ENCODE data around the gene ARHGAP6.

ARHGAP6 gene

DNA sequence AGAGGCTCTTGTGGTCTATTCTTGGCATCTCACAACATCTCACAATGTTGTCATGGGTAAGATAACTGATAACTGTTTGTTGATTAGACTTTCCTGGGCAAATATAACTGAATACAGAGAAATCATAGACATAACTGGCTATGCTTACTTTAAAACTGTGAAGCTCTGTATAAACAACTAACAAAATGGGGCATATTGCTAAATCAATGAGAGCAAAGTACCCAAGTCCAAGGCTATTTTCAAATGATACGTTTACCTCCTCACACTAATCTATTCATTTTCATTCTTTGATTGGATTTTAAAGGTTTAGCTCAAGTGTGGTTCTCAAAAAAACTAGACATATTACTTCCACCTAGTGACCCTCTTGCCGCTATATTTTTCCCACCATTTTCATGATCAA is 333.9 kb downstream of the ARHGAP6 start:
- Histone ChIP-seq H4K20me1 (no peaks in the 10 kb centered on the region; a peak in 1 of 22 replicates), H3K36me3 (no peaks in the 10 kb centered on the region), H3K4me2 (no peak overlapping the region), H3K9me3 (replicated peaks in 1 of 11) (peaks cover 0 to 31% (median 0%) of the 10 kb centered on the region in 11 experiments; a peak in 8 of 22 replicates), H3K27me3 (peaks cover 86 to 100% (median 99%) of the 10 kb centered on the region in 11 experiments), H3K4me1 (peaks cover 0 to 8% (median 0%) of the 10 kb centered on the region in 10 experiments; a peak in 4 of 20 replicates), H3K4me3 (no peak overlapping the region), H3K9ac (no peak overlapping the region), H3K27ac (no peak overlapping the region)
- no peak for TF ChIP-seq Cebpa-rat (IDR thresholded peaks at IDR 0.05)

DNA sequence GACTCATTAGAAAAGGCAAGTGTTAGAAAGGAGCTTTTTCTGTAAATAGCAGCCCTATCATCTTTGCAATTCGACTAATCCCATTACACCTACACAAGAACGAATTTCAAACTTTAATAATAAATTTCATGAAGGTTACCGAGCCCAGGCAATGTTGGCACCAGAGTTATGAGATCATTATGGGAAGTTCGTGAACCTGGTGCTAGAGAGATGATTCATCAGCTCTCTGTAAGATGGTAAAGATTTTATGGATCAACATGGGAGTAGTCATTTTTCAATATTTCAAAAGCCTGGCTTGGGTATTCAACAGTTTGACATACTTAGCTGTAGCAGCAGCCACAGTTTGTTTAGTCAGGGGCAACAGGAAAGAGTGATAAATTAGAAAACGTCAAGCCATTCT is 336.7 kb downstream of the ARHGAP6 start:
- no peak overlapping the region for H3K9ac ChIP-seq
- H3K4me3 ChIP-seq, result no peak overlapping the region
- TF ChIP-seq Cebpa-rat (IDR thresholded peaks at IDR 0.05), result no peak
- no peak overlapping the region for H3K27ac ChIP-seq
- H3K27me3 ChIP-seq, result peaks cover 80 to 100% (median 96%) of the 10 kb centered on the region in 11 experiments
- peaks cover 4 to 31% (median 9%) of the 10 kb centered on the region in 11 experiments; a peak in 19 of 22 replicates for H3K9me3 ChIP-seq (replicated peaks in 1 of 11)
- H3K4me1 ChIP-seq, result no peaks in the 10 kb centered on the region
- no peaks in the 10 kb centered on the region for H3K36me3 ChIP-seq
- H4K20me1 ChIP-seq, result no peaks in the 10 kb centered on the region; a peak in 1 of 22 replicates
- H3K4me2 ChIP-seq, result no peak overlapping the region

DNA sequence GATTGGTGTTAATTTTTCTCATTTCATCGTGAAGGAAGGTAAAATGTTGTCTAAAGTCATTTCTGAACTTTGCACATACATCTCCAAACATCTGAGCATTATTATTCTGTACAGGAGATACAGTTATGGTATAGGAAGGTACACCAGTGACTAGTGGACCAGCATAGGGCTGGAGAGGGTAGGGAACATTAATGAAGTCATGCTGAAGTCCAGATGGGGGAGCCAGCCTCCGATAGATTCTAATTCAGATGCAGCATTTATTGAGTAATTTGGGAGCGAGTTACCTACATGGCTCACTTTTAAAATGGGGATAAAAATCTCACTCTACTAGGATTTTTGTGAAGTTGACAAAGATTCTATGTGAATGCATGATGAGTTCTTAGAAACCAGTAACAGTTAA is 337.6 kb downstream of the ARHGAP6 start:
- H3K9me3 ChIP-seq (replicated peaks in 1 of 11), result peaks cover 12 to 32% (median 16%) of the 10 kb centered on the region in 11 experiments; a peak in 19 of 22 replicates

DNA sequence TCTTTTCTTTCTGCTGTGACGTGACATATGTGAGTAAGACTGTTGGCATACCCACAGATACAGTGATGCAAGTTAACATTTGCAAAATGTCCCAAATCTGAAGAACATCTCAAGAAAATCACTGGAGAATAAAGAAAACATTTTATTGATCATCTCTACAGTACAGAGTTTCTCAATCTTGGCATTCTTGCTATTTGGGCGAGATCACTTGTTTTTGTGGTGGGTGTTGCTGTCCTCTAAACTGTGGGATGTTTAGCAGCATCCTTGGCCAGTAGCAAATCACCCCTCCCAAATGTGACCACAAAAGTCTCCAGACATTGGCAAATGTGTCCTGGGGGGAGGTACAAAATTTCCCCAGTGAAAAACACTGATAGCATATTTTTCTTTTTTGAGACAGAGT is 343.7 kb downstream of the ARHGAP6 start:
- Histone ChIP-seq H3K27ac (no peak overlapping the region), H3K4me2 (no peak overlapping the region), H3K36me3 (no peaks in the 10 kb centered on the region), H3K9me3 (replicated peaks in 1 of 11) (peaks cover 12 to 27% (median 16%) of the 10 kb centered on the region in 11 experiments; a peak in 19 of 22 replicates), H3K4me3 (no peak overlapping the region), H4K20me1 (no peaks in the 10 kb centered on the region; a peak in 1 of 22 replicates), H3K9ac (no peak overlapping the region), H3K27me3 (peaks cover 84 to 100% (median 92%) of the 10 kb centered on the region in 11 experiments), H3K4me1 (no peaks in the 10 kb centered on the region)
- no peak for TF ChIP-seq Cebpa-rat (IDR thresholded peaks at IDR 0.05)

More for the DNA sequence above, 337.6 kb downstream of the ARHGAP6 start:
- Histone ChIP-seq H3K27ac (no peak overlapping the region), H3K27me3 (peaks cover 83 to 100% (median 96%) of the 10 kb centered on the region in 11 experiments), H3K4me2 (no peak overlapping the region), H3K36me3 (no peaks in the 10 kb centered on the region), H3K4me3 (no peak overlapping the region), H3K9ac (no peak overlapping the region), H3K4me1 (no peaks in the 10 kb centered on the region), H4K20me1 (no peaks in the 10 kb centered on the region; a peak in 1 of 22 replicates)
- TF ChIP-seq Cebpa-rat (IDR thresholded peaks at IDR 0.05), result no peak

DNA sequence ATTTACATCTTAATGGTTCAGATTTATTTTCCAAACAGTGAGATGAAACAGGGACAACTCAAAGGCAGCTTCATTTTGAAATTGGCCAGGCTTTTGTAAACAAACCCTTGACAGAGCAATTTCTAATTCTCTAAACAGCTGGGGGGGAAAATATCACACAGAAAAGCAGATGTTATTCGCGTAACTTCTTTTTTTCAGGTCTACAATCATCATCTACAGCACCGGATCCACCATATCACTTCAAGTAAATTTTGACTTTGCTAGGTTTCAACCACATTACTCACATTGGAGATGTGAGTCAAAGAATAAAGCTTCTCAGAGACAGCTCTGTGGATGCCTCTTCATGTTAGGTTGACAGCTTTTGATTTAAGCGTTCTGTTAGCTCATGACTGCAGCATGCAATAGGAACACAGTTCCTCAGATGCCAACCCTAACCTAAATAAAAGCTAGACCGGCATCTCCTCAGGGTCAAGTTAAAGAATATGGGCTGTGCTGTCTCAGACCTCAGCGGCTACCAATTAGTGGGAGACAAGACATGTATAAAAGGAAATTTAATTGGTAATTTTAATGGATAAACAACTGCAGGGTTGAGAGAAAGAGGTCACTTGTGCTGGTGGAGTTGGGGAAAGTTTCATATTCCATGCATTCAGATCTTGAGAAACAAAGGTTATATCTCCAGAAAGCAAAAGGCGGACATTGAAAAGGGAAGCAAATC is 345.8 kb downstream of the ARHGAP6 start:
- no peak overlapping the region for H3K4me3 ChIP-seq
- no peak for TF ChIP-seq Cebpa-rat (IDR thresholded peaks at IDR 0.05)
- no peaks in the 10 kb centered on the region for H3K36me3 ChIP-seq
- H3K27me3 ChIP-seq, result peaks cover 84 to 100% (median 96%) of the 10 kb centered on the region in 11 experiments
- no peak overlapping the region for H3K4me2 ChIP-seq
- H3K9ac ChIP-seq, result no peak overlapping the region
- no peaks in the 10 kb centered on the region; a peak in 1 of 22 replicates for H4K20me1 ChIP-seq
- no peaks in the 10 kb centered on the region for H3K4me1 ChIP-seq
- H3K27ac ChIP-seq, result no peak overlapping the region
- peaks cover 12 to 22% (median 16%) of the 10 kb centered on the region in 11 experiments; a peak in 19 of 22 replicates for H3K9me3 ChIP-seq (replicated peaks in 1 of 11)

DNA sequence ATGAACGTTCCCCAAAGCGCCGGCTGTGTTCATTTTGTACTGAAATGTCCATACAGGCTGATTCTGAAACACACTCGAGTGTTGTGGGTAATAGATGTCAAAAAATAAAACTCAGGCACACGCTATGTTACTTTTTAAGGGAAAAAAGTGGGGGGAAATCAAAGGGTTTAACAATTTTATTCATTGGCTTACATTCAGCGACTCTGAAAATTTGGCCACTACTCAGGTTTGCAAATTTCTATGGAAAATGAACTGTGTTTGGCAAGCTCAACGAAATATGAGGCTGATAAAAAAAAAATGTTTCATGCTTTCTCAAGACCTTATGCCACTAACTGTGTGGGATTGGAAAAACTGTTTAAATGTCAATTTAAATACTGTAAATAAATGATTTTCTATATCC is 354.0 kb downstream of the ARHGAP6 start:
- Histone ChIP-seq H3K4me3 (no peak overlapping the region), H3K9ac (no peak overlapping the region), H3K9me3 (replicated peaks in 1 of 11) (peaks cover 0 to 10% (median 0%) of the 10 kb centered on the region in 11 experiments; a peak in 2 of 22 replicates), H3K4me2 (no peak overlapping the region), H3K4me1 (no peaks in the 10 kb centered on the region), H3K36me3 (no peaks in the 10 kb centered on the region), H4K20me1 (no peaks in the 10 kb centered on the region; a peak in 1 of 22 replicates), H3K27ac (no peak overlapping the region), H3K27me3 (peaks cover 90 to 100% (median 100%) of the 10 kb centered on the region in 11 experiments)
- no peak for TF ChIP-seq Cebpa-rat (IDR thresholded peaks at IDR 0.05)

DNA sequence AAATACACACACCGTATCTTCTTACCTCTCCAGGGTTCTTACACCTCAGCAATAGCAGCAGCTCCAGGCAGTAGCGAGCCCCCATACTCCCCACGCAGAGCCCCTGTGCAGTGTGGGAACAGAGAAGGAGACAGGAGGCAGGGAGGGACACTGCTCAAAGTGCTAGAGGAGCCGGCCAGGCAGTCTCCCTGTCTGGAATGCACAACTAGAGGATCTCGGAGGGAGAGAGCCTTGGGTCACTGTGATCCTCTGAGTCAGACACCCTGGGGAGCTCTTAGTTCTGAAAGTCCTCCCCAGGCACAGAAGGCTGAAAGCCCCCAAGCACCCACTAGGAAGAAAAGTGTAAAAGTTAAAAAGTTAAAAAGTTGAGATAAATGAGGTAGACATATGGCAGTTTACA is 356.5 kb downstream of the ARHGAP6 start:
- TF ChIP-seq Cebpa-rat (IDR thresholded peaks at IDR 0.05), result no peak
- H3K4me3 ChIP-seq, result no peak overlapping the region
- H3K9me3 ChIP-seq (replicated peaks in 1 of 11), result no peaks in the 10 kb centered on the region
- no peak overlapping the region for H3K9ac ChIP-seq
- H3K27ac ChIP-seq, result no peak overlapping the region
- no peak overlapping the region for H3K4me2 ChIP-seq
- H3K4me1 ChIP-seq, result no peaks in the 10 kb centered on the region
- peaks cover 94 to 100% (median 100%) of the 10 kb centered on the region in 11 experiments for H3K27me3 ChIP-seq
- H3K36me3 ChIP-seq, result no peaks in the 10 kb centered on the region
- peaks cover 0 to 5% (median 0%) of the 10 kb centered on the region in 11 experiments; a peak in 3 of 22 replicates for H4K20me1 ChIP-seq

DNA sequence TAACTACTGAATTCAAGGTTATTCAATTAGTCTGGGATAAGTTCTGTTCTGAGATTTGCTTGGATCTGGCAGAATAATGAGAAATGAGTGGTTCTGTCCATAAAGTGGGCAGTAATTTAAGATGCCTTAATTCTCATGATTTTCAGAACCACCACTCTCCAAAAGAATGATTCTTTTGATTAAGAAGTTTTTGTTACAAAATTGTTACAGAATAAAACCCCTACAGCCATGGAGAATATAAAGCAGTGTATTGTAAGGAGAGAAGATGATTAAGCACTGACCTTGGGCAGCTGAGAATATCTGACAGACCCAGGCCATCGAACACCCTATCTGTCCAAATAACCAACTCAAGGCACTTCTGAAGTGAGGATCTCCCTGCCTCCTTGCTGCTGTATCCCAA is 360.1 kb downstream of the ARHGAP6 start:
- no peak overlapping the region for H3K4me2 ChIP-seq
- peaks cover 96 to 100% (median 99%) of the 10 kb centered on the region in 11 experiments for H3K27me3 ChIP-seq
- no peaks in the 10 kb centered on the region for H3K4me1 ChIP-seq
- H3K9me3 ChIP-seq (replicated peaks in 1 of 11), result no peaks in the 10 kb centered on the region
- no peaks in the 10 kb centered on the region for H3K36me3 ChIP-seq
- H3K27ac ChIP-seq, result no peak overlapping the region
- TF ChIP-seq Cebpa-rat (IDR thresholded peaks at IDR 0.05), result no peak
- no peak overlapping the region for H3K4me3 ChIP-seq
- no peak overlapping the region for H3K9ac ChIP-seq
- H4K20me1 ChIP-seq, result peaks cover 0 to 5% (median 0%) of the 10 kb centered on the region in 11 experiments; a peak in 3 of 22 replicates

DNA sequence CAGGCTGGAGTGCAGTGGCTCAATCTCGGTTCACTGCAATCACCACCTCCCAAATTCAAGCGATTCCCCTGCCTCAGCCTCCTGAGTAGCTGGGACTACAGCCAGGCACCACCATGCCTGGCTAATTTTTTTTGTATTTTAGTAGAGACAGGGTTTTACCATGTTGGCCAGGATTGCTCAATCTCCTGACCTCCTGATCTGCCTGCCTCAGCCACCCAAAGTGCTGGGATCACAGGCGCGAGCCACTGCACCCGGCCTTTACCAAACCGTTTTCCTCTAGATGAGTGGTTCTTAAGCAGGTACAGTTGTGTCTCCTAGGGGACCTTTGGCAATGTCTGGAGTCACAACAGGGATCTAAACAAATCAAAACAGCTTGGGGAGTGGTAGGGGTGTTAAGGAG is 360.9 kb downstream of the ARHGAP6 start:
- H4K20me1 ChIP-seq, result peaks cover 0 to 5% (median 0%) of the 10 kb centered on the region in 11 experiments; a peak in 3 of 22 replicates
- peaks cover 96 to 100% (median 99%) of the 10 kb centered on the region in 11 experiments for H3K27me3 ChIP-seq
- no peaks in the 10 kb centered on the region for H3K9me3 ChIP-seq (replicated peaks in 1 of 11)
- no peak overlapping the region for H3K27ac ChIP-seq
- no peaks in the 10 kb centered on the region for H3K4me1 ChIP-seq
- no peaks in the 10 kb centered on the region for H3K36me3 ChIP-seq
- H3K4me3 ChIP-seq, result no peak overlapping the region
- no peak overlapping the region for H3K4me2 ChIP-seq
- no peak for TF ChIP-seq Cebpa-rat (IDR thresholded peaks at IDR 0.05)
- no peak overlapping the region for H3K9ac ChIP-seq
